T-helper 17 cell (primary cell): ENCODE results near the gene EIF4E2. TPM values are rescaled to one million over a fixed set of nuclear protein-coding genes. Genes with fewer than 3 reads are reported as not detected.

Source experiments
- ATAC-seq: fragments of 150-1000 bp; cut with Tn5 transposase; 2 replicates; pipeline ENCODE4 v1.10.0; 2021; ENCODE audit warnings: mild to moderate bottlenecking, moderate library complexity
- DNase-seq, 3 donors: peaks; one replicate each; pipeline versions ENCODE4 v3.0.0 to v3.0.0-alpha.2; 2020 to 2021
- H3K9me3 ChIP-seq: one replicate; pipeline ENCODE4 v1.7.0; 2013; ENCODE audit warnings: low read length, mild to moderate bottlenecking; ENCODE audit not compliant: control insufficient read depth, poor library complexity, severe bottlenecking
- H3K27ac Mint-ChIP-seq: one replicate; pipeline ENCODE4 v1.8.0; 2022; ENCODE audit warnings: mild to moderate bottlenecking, moderate library complexity, mixed read lengths
- H3K27me3 Mint-ChIP-seq: one replicate; pipeline ENCODE4 v1.8.0; 2022; ENCODE audit warnings: mixed read lengths
- H3K36me3 Mint-ChIP-seq: one replicate; pipeline ENCODE4 v1.8.0; 2022; ENCODE audit warnings: low read depth, mixed read lengths
- H3K4me1 Mint-ChIP-seq: one replicate; pipeline ENCODE4 v1.8.0; 2022; ENCODE audit warnings: mild to moderate bottlenecking, mixed read lengths
- H3K4me3 Mint-ChIP-seq: one replicate; pipeline ENCODE4 v1.8.0; 2022; ENCODE audit warnings: mild to moderate bottlenecking, moderate library complexity, mixed read lengths
- total RNA-seq, 4 donors: library from RNA in 2 of 4; stranded (reverse) in 2 of 4; gene quantifications; one replicate each; pipeline ENCODE4 v1.2.3 and lab custom pipeline; 2022 to 2026

The EIF4E2 gene
- total RNA-seq, 2 donors from 2014 or later, result 52.1 to 58.8 TPM

GRCh38 chr2:232588680-232589585 lies 38.4 kb downstream of the EIF4E2 start:
- Mint-ChIP-seq H3K27ac (no peak overlapping the region), H3K27me3 (no peaks in the 10 kb centered on the region), H3K4me3 (no peak overlapping the region), H3K36me3 (peaks cover 3% of the 10 kb centered on the region), H3K4me1 (no peaks in the 10 kb centered on the region)
- DNase-seq (no peak), ATAC-seq (no peak)
- H3K9me3 ChIP-seq, result no peaks in the 10 kb centered on the region

DNA sequence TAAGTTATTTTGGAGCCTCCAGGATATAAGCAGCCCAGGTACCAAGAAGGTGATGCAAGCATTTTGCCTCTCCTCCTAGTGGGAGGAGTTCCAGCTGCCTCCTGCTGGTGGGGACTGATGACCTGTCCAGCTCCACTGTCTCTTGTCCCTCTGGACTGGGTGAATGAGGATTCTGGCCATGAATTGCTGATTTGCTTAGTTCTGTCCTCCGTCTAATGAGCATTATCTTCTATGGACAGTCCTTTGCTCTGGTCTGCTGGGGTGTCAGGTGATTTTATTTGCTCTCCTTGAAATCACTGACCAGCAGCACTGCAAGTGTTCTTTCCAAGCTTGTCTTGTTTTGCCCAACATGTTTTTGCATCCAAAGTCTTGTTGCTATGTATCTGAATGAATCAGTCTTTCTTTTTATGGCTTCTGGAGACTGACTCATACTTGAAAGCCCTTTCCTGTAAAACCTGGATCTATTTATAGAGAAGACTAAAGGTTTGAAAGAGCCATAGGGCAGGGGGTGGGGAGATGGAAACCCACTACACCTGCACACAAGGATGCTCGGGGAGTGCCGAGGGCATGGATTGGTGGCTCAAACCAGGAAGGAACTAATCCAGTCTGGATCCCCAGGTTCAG lies 42.4 kb downstream of the EIF4E2 start:
- no peak for ATAC-seq
- Mint-ChIP-seq H3K36me3 (peaks cover 3% of the 10 kb centered on the region), H3K4me3 (no peak overlapping the region), H3K4me1 (no peaks in the 10 kb centered on the region), H3K27ac (peak overlapping the region; percentile 22), H3K27me3 (no peaks in the 10 kb centered on the region)
- H3K9me3 ChIP-seq, result no peaks in the 10 kb centered on the region
- DNase-seq, result no peak

DNA sequence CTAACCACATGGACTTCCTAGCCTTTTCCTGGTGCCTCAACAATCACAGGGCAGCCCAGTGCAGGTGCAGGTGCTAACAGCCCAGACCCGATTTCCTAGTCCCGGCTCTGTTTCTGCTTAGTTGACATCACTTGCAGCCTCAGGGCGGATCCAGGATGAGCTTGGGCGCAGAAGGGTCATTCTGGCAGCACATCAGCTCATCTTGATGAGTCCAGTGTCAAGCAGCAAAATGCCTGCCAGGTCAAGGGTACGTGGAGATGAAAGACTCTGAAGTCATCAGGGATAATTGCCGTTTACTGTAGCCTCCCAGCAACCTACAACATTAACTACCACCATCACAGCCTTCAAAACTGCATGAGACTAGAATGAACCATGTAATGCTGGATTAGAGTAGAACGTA lies 43.5 kb downstream of the EIF4E2 start:
- no peak for DNase-seq
- H3K4me3 Mint-ChIP-seq, result no peak overlapping the region
- H3K4me1 Mint-ChIP-seq, result no peaks in the 10 kb centered on the region
- H3K9me3 ChIP-seq, result no peaks in the 10 kb centered on the region
- H3K27me3 Mint-ChIP-seq, result no peaks in the 10 kb centered on the region
- no peak for ATAC-seq
- no peaks in the 10 kb centered on the region for H3K36me3 Mint-ChIP-seq
- no peak overlapping the region for H3K27ac Mint-ChIP-seq

- no peaks in the 10 kb centered on the region for H3K9me3 ChIP-seq
- Mint-ChIP-seq H3K4me1 (no peaks in the 10 kb centered on the region), H3K27me3 (no peaks in the 10 kb centered on the region), H3K36me3 (no peaks in the 10 kb centered on the region), H3K27ac (no peak overlapping the region), H3K4me3 (no peak overlapping the region)
- ATAC-seq (no peak), DNase-seq (no peak)
These were observed 47.0 kb downstream of the EIF4E2 start for GRCh38 chr2:232597362-232598079.

DNA sequence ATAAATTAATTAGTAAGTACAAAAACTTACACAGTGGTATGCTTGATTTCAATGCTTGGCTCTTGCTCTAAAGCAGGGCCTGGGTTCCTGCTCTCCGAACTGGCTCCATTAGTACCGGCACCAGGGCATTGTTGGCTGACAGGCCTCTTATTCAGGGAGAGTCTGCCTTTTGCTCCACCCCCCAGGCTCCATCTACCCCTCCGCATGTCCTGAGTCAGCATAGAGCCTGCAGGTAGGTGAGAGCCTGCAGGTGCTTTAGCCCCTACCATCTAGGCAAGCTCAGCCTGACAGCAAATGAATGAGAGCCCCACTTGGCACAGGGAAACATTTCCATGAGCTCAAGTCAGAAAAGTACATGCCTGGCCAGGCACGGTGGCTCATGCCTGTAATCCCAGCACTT lies 47.8 kb downstream of the EIF4E2 start:
- Mint-ChIP-seq H3K27me3 (no peaks in the 10 kb centered on the region), H3K4me1 (no peaks in the 10 kb centered on the region), H3K4me3 (no peak overlapping the region), H3K36me3 (no peaks in the 10 kb centered on the region), H3K27ac (no peak overlapping the region)
- H3K9me3 ChIP-seq, result no peaks in the 10 kb centered on the region
- ATAC-seq, result no peak
- DNase-seq, result no peak

DNA sequence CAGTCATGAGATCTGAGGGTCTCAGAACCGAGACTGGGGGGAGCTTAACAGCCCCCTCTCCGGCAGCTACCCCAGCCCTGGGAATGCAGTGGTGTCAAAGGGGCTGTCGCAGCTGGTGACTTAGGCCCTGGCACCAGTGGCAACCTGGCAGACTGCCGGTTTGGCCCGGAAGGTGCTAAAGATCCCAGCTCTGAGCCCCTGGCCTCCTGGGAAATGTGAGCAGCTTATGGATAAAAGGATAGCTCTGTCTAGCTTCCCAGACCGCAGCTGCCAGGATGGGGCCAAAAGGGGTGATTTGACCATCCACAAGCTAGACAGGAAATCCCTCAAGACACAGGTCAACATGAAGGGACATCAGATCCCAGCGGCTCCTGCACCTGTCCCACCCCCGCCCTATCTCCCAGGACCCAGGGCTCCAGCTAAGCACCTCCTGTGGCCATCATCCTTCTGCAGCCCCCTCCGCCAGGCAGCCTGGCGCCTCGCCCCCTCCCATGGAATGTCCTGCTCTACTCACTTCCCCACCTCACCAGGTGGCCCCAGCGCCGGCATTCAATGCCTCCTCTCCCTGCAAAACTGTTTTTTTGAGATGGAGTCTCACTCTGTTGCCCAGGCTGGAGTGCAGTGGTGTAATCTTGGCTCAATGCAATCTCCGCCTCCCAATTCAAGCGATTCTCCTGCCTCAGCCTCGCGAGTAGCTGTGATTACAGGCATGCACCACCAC lies 49.7 kb downstream of the EIF4E2 start:
- DNase-seq, result no peak
- Mint-ChIP-seq H3K4me1 (peaks cover 7% of the 10 kb centered on the region), H3K27ac (no peak overlapping the region), H3K36me3 (no peaks in the 10 kb centered on the region), H3K27me3 (peaks cover 6% of the 10 kb centered on the region), H3K4me3 (no peak overlapping the region)
- ATAC-seq, result no peak
- no peaks in the 10 kb centered on the region for H3K9me3 ChIP-seq

DNA sequence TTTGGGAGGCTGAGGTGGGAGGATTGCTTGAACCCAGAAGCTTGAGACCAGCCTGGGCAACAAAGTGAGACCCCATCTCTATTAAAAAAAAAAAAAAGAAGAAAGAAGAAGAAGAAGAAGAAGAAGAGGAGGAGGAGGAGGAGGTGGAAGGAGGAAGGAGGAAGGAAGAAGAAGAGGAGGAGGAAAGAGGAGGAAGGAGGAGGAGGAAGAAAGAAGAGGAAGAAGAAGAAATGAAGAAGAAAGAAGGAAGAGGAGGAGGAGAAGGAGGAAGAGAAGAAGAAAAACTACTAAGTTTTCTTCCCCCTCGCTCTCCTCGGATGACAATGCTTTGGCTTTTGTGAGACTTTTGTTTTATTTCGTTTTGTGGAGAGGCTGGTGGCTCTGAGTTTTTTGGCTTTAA lies 52.8 kb downstream of the EIF4E2 start:
- Mint-ChIP-seq H3K27ac (no peak overlapping the region), H3K27me3 (peaks cover 6% of the 10 kb centered on the region), H3K4me3 (no peak overlapping the region), H3K4me1 (peaks cover 11% of the 10 kb centered on the region), H3K36me3 (no peaks in the 10 kb centered on the region)
- ATAC-seq (no peak), DNase-seq (no peak)
- H3K9me3 ChIP-seq, result no peaks in the 10 kb centered on the region

GRCh38 chr2:232604535-232604934 lies 54.0 kb downstream of the EIF4E2 start:
- no peak for ATAC-seq
- no peak overlapping the region for H3K4me3 Mint-ChIP-seq
- no peaks in the 10 kb centered on the region for H3K36me3 Mint-ChIP-seq
- H3K27me3 Mint-ChIP-seq, result peaks cover 6% of the 10 kb centered on the region
- no peaks in the 10 kb centered on the region for H3K9me3 ChIP-seq
- no peak for DNase-seq
- no peak overlapping the region for H3K27ac Mint-ChIP-seq
- H3K4me1 Mint-ChIP-seq, result peaks cover 11% of the 10 kb centered on the region

DNA sequence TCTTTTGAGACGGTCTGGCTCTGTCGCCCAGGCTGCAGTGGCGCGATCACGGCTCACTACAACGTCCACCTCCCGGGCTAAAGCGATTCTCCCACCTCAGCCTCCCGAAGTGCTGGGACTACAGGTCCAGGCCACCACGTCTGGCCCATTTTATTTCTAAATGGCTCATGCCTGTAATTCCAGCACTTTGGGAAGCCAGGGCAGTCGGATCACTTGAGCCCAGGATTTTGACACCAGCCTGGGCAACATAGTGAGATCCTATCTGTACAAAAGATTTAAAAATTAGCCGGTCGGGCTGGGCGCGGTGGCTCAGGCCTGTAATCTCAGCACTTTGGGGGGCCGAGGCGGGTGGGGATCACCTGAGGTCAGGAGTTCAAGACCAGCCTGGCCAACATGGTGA lies 56.5 kb downstream of the EIF4E2 start:
- H3K9me3 ChIP-seq, result no peaks in the 10 kb centered on the region
- H3K4me3 Mint-ChIP-seq, result no peak overlapping the region
- peaks cover 6% of the 10 kb centered on the region for H3K27me3 Mint-ChIP-seq
- H3K4me1 Mint-ChIP-seq, result peaks cover 11% of the 10 kb centered on the region
- no peak overlapping the region for H3K27ac Mint-ChIP-seq
- no peak for DNase-seq
- H3K36me3 Mint-ChIP-seq, result no peaks in the 10 kb centered on the region
- no peak for ATAC-seq

DNA sequence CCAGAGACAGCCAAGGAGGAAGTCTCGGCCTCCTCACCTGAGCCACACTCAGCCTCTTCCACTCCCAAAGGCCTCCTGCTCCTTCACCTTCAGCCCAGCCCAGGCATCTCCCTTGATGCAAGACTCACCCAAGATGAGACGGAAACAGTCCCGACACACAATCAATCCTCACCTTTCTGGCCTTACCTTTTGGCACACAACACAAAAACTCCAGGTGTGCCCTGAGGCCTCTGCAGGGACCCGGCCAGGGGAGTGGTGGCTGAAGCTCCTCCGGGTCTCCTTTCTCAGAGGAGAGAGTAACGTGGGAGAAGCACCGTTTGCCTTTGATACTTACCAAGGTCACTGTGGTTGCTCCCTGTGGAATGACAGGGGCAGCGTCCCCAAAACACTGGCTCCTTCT lies 59.1 kb downstream of the EIF4E2 start:
- peaks cover 4% of the 10 kb centered on the region for H3K4me1 Mint-ChIP-seq
- H3K27ac Mint-ChIP-seq, result no peak overlapping the region
- ATAC-seq (no peak), DNase-seq (no peak)
- peaks cover under 1% of the 10 kb centered on the region for H3K27me3 Mint-ChIP-seq
- no peaks in the 10 kb centered on the region for H3K9me3 ChIP-seq
- H3K36me3 Mint-ChIP-seq, result no peaks in the 10 kb centered on the region
- H3K4me3 Mint-ChIP-seq, result no peak overlapping the region

GRCh38 chr2:232610081-232610480 lies 59.6 kb downstream of the EIF4E2 start:
- no peak overlapping the region for H3K4me3 Mint-ChIP-seq
- no peaks in the 10 kb centered on the region for H3K9me3 ChIP-seq
- no peaks in the 10 kb centered on the region for H3K36me3 Mint-ChIP-seq
- no peaks in the 10 kb centered on the region for H3K27me3 Mint-ChIP-seq
- ATAC-seq (no peak), DNase-seq (no peak)
- peaks cover 4% of the 10 kb centered on the region for H3K4me1 Mint-ChIP-seq
- H3K27ac Mint-ChIP-seq, result no peak overlapping the region

DNA sequence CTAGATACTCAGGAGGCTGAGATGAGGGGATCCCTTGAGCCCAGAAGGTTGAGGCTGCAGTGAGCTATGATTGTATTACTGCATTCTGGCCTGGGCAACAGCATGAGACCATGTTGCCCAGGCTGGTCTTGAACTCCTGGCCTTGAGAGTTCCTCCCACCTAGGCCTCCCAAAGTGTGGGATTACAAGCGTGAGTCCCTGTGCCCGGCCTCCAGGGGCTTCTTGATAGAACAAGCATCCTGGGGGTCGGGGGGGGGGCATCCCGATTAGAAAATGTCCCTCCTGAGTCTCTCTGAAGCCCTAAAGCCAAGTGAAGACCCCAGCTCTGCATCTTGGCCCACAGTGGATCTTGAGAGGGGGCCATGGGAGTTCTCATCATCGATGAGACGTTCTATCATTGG lies 60.6 kb downstream of the EIF4E2 start:
- Mint-ChIP-seq H3K4me1 (peaks cover 2% of the 10 kb centered on the region), H3K4me3 (no peak overlapping the region), H3K36me3 (no peaks in the 10 kb centered on the region), H3K27ac (no peak overlapping the region), H3K27me3 (no peaks in the 10 kb centered on the region)
- DNase-seq (no peak), ATAC-seq (no peak)
- H3K9me3 ChIP-seq, result no peaks in the 10 kb centered on the region
